ENCODE measurements around the gene SPEF2.

GRCh38 chr5:35835796-35836742 is 218.4 kb downstream of the SPEF2 start:
- no peak for TF ChIP-seq CTCF (IDR thresholded peaks at IDR 0.05; ENCODE audit: low read depth, low read length, poor library complexity, severe bottlenecking)
- TF ChIP-seq EZH2phosphoT487 (IDR thresholded peaks at IDR 0.05; ENCODE audit: borderline replicate concordance, low read length) = no peak

All from DOHH2 (cell line).